GM19455 (cell line): Measurements from ENCODE around the gene CENPN.

Experiments
- ATAC-seq: cut with Tn5 transposase; IDR thresholded peaks from one replicate; pipeline ENCODE4 v1.9.1; 2021; ENCODE audit not compliant: unreplicated experiment

Gene CENPN

DNA sequence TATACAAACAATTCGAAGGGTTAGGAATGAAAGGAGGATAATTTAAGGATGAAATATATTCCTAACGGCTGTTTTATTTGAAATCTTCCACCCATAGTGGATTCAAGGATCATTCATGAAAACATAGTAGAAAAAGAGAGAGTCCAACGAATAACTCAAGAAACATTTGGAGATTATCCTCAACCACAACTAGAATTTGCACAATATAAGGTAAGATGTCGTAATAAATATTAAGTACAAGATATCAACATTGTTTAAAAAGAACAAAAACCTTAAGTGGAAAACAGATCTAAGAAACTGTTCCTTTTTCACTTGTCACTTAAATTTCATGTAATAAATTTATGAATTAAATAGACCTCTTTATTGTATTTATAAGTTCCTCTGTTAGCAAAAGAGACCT lies 19.4 kb downstream of the CENPN start:
- ATAC-seq: no peak

DNA sequence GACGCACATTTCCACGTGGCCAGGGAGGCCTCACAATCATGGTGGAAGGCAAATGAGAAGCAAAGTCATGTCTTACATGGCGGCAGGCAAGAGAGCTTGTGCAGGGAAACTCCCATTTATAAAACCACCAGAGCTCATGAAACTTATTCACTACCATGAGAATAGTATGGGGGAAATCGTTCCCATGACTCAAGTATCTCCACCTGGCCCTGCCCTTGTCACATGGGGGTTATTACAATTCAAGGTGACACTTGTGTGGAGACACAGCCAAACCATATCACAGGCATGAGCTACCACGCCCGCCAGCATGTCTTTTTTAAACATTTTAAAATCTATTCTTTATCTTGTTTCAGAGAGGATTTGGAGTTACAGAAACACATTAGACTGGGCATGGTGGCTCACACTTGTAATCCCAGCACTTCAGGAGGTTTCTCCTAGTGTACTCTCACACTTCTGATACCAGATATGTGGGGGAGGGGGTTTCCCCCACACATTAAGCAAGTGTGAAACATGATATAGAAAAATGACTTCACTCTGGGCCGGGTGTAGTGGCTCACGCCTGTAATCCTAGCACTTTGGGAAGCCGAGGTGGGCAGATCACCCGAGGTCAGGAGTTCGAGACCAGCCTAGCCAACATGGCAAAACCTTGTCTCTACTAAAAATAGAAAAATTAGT lies 23.1 kb downstream of the CENPN start:
- ATAC-seq: no peak

DNA sequence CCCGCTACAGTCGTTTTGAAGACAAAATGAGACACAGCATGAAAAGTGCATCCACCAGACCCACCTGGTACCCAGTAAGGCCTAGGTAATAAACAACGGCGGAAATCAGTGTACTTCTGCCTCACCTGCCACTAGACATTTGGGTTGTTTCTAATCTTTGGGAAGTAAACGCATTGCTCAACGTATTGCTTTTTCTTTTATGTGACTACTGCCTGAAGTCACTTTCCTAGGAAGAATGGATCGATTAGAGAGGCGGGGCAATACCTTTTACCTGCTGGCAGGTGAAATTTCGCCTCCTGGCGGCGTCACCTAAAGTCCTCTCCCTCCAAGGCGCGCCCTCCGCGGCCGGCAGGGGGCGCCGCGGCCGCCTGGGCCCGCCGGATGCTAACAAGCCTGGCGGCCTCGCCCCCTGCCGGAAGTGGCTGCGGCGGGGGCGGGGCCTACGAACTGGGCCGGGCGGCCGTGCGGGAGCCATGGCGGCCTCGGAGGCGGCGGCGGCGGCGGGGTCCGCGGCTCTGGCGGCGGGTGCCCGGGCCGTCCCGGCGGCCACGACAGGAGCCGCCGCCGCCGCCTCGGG lies 28.5 kb downstream of the CENPN start, which contains the start of gene ATMIN:
Gene ATMIN (plus strand): TSS at position 445 of the 577 bp plus-strand sequence. CDS start 29 bp downstream, at position 474.
- peak; percentile 87 for ATAC-seq

DNA sequence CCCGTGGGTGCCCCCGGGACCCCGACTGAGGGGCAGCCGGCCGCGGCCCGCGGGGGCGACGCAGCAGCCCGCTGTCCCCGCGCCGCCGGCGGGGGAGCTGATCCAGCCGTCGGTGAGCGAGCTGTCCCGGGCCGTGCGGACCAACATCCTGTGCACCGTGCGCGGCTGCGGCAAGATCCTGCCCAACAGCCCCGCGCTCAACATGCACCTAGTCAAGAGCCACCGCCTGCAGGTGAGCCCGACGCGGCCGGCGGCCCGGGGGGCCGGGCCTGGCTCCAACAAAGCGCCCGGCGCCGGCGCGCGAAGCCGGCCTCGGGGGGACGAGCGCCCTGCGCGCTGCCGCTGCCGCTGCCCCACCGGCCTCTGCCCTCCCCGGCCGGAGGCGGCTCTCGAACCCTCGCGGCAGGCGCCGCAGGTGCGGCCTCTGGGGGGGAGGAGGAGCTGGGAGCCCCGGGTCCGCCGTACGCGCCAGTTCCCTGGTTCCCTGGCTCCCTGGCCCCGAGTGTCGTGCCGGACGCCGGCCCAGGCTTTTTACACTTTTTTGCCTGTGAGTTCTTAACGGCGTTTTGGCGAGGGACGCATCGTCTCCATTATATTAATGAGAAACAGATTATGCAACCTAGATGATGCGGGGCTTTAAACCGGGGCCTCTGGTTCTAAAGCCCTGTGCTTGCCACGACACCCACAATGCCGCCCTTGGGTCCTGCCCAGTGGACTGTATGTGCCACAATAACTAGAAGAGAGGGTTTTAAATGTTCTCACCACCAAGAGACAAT lies 29.1 kb downstream of the CENPN start:
- peak; percentile 64 for ATAC-seq

DNA sequence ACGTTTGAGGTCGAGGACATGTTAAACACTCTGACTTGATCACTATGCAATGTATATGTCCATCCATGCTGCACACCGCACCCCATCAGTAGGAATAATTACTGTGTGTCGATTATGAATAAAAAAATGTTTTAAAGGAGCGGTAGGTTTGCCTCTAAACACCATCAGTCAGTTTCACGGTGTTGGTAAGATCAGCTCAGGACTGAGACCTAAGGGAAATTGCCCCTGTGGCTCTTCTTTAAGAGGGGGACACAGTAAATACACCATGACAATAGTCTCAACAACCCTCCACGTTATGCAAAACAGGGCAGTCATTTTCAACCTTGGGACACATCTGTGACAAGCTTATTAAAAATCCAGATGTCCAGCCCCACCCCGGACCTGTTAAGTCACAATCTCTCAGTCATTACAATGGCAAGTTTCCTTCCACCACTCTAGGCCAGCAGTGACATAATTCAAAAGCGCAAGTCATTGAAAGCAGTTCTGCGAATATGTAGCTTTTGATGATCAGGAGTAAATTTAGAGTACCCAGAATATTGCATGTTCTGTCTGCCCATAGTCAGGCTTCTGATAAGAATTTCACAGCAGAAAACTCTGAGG lies 29.8 kb downstream of the CENPN start:
- ATAC-seq: no peak

DNA sequence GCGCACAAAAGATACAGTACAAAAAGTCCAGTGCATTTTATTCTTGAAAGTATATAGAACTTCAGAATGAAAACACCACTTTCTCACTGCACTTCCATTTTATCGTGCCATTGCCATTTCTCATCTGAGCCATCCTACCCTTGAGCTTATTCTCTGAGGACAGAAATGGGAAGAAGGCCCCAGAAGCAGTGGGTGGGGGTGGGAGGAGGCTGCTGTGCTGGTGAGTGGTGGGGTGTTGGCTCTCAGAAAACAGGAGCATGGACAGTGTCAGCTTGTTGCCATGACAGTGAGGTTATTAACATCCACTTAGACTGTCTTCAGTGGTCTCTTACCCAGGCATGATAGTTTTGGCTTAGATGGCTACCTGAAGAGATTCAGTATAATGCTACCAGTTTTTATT lies 33.1 kb downstream of the CENPN start:
- no peak for ATAC-seq

DNA sequence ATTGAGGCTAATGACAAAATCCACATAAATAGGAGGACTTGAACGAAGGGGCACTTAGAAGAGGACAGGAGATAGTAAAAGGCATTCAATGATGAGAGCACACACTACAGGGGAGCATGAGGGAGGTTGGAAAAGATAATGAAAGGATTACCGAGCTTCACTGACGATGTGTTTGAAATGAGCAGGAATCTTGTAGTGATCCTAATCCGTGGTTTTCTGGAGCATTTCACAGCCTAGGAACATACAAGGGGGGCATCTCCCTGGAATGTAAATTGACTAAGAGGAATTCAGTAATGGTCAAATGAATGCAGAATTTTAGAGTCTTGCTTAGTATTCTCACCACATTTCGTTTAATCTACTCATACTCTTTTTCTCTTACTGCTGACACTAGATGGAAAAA lies 33.8 kb downstream of the CENPN start:
- no peak for ATAC-seq

DNA sequence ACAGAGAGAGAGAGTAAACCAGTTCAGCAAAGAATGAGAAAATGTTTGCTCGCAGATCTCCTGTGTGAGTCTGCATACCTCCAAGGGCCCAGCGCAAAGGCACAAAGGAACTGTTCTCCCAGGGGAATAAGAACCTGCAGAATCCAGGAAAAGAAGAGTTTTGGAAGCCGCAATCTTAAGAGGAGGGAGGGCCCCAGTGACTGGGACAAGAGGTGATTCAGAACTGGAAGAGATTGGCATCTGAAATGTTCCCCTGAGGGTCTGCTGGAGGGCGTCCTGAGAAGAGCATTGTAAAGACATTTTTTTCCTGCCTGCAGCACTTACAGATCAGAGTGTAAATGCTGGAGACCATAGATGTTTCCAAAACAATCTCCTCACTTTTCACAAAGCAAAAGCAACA lies 34.7 kb downstream of the CENPN start:
- no peak for ATAC-seq

DNA sequence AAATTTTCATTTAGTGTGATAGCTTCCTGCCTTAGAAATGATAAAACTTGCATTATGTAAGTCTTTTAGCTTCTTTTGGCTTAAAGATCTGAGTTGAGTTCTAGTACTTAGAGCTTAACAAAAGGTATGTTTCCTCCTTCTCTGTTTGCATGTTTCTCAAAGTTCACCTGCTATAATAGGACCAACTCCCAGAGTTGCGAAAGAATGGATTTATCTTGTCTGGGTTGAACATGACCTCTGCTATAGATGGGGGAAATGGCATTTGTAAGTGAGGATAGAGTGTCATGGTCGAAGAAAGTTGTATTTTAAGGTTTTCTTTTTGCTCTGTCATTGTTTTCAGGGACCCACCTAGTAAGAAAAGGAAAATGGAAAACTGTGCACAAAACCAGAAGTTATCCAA lies 35.8 kb downstream of the CENPN start:
- ATAC-seq: no peak

DNA sequence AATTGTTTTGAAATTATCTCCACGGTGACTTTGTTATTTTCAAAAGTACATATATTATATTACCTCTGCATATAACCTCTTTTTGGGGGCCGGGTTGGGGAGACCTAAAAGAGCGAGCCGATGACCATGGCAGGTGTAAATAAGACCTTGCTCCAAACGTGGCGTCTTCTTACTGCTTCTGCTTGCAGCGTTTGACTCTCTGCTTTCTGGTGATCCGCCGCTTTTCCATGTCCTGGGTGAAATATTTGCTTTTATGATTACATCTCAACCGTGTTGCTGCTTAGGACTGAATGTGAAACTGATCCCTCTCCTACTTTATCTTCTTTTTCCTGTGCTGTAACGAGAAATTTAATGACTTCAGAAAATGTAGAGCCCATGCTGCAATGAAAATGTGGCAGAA lies 46.7 kb downstream of the CENPN start:
- no peak for ATAC-seq

DNA sequence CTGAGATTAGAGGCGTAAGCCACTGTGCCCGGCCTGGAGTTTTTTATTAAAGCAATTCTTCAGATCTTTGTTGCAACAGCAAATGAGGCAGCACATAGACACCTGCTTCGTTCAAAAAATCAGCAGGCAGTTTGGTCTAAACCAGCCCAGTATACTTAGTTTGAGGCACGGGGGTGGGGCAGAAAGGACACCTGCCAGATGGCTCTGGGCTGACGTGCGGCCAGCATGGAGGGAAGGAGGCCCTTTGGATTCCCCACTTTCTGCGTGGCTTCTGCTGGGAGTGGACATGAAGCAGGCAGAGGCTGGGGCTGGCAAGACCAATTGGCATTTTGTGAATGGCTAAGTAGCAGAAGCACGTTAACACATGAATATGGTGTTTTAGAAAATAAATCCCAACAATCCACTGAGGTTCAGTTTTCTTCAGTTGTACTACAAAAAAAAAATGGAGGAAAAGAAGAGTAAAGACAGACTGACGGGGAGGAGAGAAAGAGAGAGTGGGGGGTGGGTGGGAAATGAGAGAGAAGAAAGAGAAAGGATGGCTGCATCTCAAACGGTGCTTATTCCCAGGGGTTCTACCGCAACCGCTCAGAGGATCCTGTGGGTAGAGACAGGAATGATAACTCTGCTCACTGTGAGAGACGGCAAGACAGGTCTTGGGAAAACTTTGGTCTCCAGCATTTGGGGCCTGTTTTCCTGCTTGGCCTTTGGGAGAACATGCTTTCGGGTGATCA lies 53.7 kb downstream of the CENPN start:
- no peak for ATAC-seq

DNA sequence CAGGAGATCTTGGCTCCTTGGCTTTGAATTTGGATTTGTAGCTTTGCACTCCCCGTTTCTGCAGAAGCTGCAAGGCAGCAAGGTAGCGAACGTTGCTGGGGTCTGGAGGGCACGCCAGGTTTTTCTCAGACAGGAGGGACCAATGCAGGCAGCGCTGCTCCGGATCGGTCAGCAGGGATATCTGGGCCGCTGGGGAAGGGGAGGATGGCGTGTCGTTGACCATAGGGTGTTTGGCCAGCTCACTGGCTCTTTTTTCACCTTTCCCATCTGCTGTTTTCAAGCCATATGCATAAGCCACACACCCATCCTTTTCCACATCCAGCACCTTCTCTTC lies 54.3 kb downstream of the CENPN start:
- no peak for ATAC-seq

DNA sequence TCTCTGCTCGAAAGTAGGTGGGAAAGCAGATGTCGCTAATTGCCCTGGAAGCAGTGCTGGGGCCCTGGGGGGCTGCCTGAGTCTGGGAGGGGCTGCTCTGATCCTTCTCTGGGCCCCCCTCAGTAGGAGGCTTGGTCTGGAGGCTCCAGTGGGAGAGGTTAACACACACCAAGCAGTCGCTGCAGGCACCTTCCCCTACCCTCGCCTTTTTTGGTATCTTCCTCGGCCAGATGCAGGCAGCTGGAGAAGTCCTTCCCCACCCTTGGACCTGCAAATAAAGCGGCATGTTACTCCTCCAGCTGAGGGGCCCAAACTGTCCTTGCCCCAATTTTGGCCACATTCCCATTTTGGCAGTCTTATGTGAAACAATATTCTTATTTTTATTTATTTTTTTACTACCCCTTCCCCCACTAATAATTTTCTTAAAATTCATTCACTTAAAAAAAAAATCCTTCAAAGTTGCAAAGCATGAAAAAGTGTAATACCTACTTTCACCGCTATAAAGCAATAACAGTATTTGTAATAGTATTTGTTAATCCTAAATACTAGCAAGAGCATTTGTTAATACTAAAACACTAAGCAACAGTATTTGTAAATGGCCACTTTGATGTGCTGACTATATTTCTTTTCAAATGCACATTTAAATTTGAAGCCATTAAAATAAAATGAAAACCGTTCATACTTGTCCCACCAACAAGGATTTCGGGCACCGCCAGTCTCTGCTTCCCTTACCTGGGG lies 55.0 kb downstream of the CENPN start:
- no peak for ATAC-seq

DNA sequence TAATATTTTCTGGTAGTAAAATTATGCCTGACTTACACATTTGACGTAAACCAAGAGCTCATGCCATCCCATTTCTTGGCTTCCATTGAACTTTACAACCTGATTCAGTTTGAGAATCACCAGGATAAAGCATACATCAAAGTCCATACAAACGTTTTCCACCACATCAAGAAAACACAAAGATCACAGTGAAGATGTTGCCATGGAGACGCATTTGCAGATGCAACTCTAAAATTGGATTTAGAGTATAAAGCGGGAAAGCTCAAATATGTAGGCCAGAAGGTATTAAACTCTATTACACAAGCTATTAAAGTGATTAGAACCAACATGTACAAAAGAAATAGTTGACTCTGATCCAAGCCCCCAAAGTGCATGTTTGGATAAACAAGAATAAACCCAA lies 59.7 kb downstream of the CENPN start:
- ATAC-seq: no peak

DNA sequence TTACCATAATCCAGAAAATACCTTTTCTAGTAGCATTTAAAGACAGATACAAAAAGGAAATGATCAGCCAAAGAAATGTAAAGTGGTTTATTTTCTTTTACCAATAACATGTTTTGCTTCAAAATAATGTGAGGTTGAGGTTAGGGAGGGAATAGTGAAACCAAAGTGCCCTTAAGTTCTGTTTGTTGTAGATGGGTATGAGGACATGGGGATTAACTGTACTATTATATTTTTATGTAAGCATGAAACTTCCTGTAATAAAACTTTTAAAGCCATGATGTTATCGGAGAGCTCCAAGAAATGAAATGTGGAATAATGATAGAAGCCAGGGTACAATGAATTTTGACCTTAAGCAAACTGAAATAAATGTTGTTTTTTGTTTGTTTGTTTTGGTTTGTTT lies 60.2 kb downstream of the CENPN start:
- no peak for ATAC-seq

DNA sequence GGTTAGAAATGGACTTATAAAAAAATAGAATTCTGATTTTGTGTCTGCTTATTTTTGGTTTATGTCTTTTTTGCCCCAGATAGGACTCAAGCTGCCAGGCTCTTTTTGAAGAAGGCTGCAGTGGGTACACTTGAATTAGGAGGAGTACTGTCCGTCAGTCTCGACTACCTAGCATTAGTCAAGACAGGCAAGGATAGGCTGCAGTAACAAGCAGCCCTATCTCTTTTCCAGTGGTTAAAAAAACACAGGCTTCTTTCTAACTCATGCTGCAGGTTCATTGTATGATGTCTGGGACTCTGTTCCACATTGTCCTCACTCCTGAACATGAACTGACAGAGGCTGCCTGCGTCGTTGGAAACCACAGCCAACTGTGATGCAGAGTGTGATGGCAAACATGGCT lies 62.0 kb downstream of the CENPN start:
- ATAC-seq: no peak

DNA sequence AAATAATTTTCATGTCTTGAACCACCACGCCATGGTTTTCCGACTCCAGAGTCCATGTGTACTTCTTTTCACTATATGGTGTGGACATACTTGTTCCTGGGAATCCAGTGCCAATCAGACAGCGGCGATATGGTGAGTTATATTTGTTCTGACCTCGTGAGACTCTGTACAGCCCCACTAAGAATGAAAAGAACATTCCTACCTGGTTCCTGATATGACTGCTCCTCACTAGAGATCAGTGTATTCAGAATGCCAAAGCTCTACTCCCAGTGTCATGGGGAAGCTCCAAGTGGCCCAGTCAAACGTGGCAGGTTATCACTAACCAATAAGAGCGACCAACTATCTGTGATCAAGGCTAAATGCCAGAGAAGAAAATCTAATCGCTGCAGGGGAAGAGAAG lies 64.0 kb downstream of the CENPN start:
- no peak for ATAC-seq

DNA sequence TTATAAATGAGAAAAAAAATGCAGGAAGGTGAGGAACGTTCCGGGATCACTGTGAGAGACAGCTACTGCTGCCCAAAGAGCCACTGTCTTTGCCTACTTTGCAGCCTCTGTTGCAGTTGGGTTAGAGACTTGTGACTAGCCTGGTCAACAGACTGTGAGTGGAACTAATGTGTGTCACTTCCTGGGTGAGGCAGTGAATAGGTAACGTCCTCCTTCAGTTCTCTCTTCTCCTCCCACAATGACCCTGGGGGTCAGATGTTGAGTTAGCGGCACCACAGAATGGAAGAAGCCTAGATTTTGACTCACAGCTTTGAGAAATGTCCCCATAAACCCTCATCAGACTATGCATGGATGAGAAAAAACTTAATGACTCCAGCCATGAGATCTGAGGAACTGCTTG lies 64.8 kb downstream of the CENPN start:
- no peak for ATAC-seq

DNA sequence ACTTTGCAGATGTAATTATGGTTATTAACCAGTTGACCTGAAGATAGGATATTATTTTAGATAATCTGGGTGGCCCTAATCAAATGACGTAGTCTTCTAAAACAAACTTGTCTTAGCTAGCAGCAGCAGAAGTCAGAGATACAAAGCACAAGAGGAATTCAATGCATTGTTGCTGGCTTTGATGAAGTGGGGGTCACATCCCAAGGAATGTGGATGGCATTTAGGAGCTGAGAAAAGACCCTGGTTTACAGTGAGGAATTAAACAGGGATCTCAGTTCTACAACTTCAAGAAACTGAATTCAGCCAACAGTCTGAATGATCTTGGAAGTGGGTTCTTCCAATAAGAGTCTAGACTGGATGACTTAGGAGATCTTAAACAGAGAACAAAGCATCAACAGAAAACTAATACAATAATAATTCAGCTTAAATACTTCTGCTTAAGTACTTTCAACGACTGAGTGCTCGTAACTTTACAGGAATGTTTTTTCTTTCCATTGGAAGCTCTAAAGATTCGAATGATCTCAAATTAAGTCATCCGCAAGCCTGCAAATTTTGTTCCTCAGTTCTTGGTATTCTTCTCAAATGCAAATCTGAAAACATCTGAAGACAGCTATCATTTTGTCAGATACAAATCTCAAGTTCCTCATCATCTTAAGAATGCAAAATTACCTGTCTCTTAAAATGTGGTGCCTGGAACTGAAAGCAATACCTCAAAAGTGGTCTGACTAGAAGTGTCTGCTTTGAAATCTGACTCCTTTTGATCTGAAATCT lies 66.7 kb downstream of the CENPN start:
- ATAC-seq: no peak

DNA sequence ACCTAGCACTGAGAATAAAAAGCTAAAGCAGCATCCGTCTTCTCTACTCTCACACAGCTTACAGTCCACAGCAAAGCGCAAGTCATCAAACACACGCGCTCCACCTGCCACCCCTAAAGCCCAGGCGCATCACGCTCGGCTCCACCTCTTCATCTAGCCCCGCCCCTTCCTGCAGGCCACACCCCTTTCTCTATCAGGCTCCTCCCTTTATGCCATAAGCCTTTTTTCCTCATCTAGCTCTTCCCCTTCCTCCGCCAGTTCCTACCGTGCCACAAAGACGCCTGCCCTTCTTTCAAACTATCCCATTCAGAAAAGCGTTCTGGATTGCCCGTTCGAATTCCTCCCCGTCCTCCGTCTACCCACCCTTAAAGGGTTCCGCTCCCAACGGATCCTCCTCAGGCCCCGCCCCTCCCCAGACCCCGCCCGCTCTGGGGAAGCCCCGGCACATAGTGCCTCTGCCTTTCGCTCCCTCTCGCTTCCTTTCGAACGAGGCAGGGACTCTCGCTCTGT lies 69.6 kb downstream of the CENPN start:
- ATAC-seq: peak; percentile 89
